Measurements from ENCODE around the gene PSMG2. TPM values are rescaled to one million over a fixed set of nuclear protein-coding genes. Genes with fewer than 3 reads are reported as not detected.
A peak's percentile ranks its signal among the peaks of the same experiment; 100 is the strongest.

Gene PSMG2
- total and polyA plus RNA-seq, 9 of the 15 experiments (the other 6 are each of a cell fraction or from before 2014, with no cell fraction given) = 59.9 to 271 (median 111) TPM

GRCh38 chr18:12737243-12737902 is 34.5 kb downstream of the PSMG2 start:
- in situ Hi-C loops (cut with MboI) = no loop called here
- BruUV-seq (replicated peaks) = no TSS peak

More at GRCh38 chr18:12737243-12737902, 34.5 kb downstream of the PSMG2 start:
- intact Hi-C loops (cut with micrococcal nuclease) = loop anchor here (10.0 kb wide), 1 partner anchor 417 kb away; no protein-coding TSS in a partner anchor
- ATAC-seq = peak; percentile 64
- H2AFZ ChIP-seq (ENCODE audit: low read depth, low read length) = peak overlapping the region; percentile 29; the same call in 1 of the 2 replicates
- H3K9me3 ChIP-seq (replicated peaks; ENCODE audit: control insufficient read depth, insufficient read depth, low read depth, low read length) = no peaks in the 10 kb centered on the region
- H3K27ac ChIP-seq (ENCODE audit: extremely low read depth, low read depth, low read length) = no peak overlapping the region
- H3K4me3 ChIP-seq = no peak overlapping the region
- no peak overlapping the region for H3K4me2 ChIP-seq (ENCODE audit: insufficient read depth, low read length)
- FAIRE-seq = no peak
- TF ChIP-seq HMGN3 (IDR thresholded peaks at IDR 0.05; ENCODE audit: borderline replicate concordance, extremely low read depth, insufficient read length, low read depth, low read length) (no peak), PTTG1 (tag; IDR thresholded peaks at IDR 0.05; ENCODE audit: low read depth) (no peak), RAD21 (CRISPR knock-in tag; conservative IDR thresholded peaks at IDR 0.05 in 1 of 2, IDR thresholded peaks at IDR 0.05 in 1 of 2) (peak in 1 of 2 experiments; percentile 38; a peak in 2 of 4 replicates), IRF2 (CRISPR knock-in tag; IDR thresholded peaks at IDR 0.05) (no peak), CXXC5 (CRISPR knock-in tag; IDR thresholded peaks at IDR 0.05) (no peak), CTCF (IDR thresholded peaks at IDR 0.05 in 2 of 3, conservative IDR thresholded peaks at IDR 0.05 in 1 of 3; ENCODE audit: insufficient read depth in 2 of 3, low read depth in 1 of 3, low read length in 3 of 3) (peak in 2 of 3 experiments; percentile 21 to 32; a peak in 3 of 6 replicates)
- no peaks in the 10 kb centered on the region for H3K36me3 ChIP-seq (ENCODE audit: control insufficient read depth, insufficient read depth, low read length)
- H4K20me1 ChIP-seq (replicated peaks; ENCODE audit: control insufficient read depth, insufficient read depth, low read length) = no peaks in the 10 kb centered on the region
- H3K79me2 ChIP-seq (ENCODE audit: control insufficient read depth, insufficient read depth, low read length) = no peaks in the 10 kb centered on the region
- ChIA-PET POLR2A (interaction anchor here (0.7 to 2.1 kb wide), 7 partner anchors 13 to 223 kb away, joined by 3 to 5 read pairs (median 3); partner anchors contain the start of gene PTPN2), CTCF (ENCODE audit: low intra/inter-chr PET ratio) (no interaction called here)
- peak in 1 of 4 experiments; percentile 14 for DNase-seq (ENCODE audit: extremely low read depth in 1 of 4, low spot score in 3 of 4)
- H3K27me3 ChIP-seq (ENCODE audit: control insufficient read depth in 2 of 2, insufficient read depth in 2 of 2, low read length in 2 of 2) = no peaks in the 10 kb centered on the region
- no peaks in the 10 kb centered on the region for H3K9me1 ChIP-seq (ENCODE audit: control insufficient read depth, insufficient read depth, low read length)
- 67% methylated on average over 18 of the region's 19 CpGs for WGBS (ENCODE audit: insufficient coverage, low coverage, missing lambda C conversion rate)
- H3K9ac ChIP-seq (ENCODE audit: insufficient read depth in 1 of 2, low read depth in 2 of 2, low read length in 2 of 2) = no peak overlapping the region
- peaks cover 3 to 8% of the 10 kb centered on the region in 2 experiments; a peak in 4 of 5 replicates for H3K4me1 ChIP-seq (replicated peaks in 1 of 2; ENCODE audit: control insufficient read depth in 2 of 2, insufficient read depth in 2 of 2, low read length in 2 of 2)

Data from K562 (cell line).